OCI-LY3 (cell line): ENCODE results near the gene MND1.

Experiments
- CTCF ChIP-seq: fragments of 200-600, 300-600 bp; sonication (generic); IDR thresholded peaks from 2 replicates; pipeline ENCODE4 v1.5.1; 2014; ENCODE audit warnings: antibody characterized with exemption, low read length, low read depth
- EZH2phosphoT487 ChIP-seq: fragments of 200-600 bp; shearing (Covaris generic); IDR thresholded peaks from 2 replicates; pipeline ENCODE4 v1.6.1; 2018; ENCODE audit warnings: antibody characterized with exemption, mixed run types, low read depth

GRCh38 chr4:153333874-153334273 lies 10.6 kb upstream of the MND1 start:
- TF ChIP-seq EZH2phosphoT487 = no peak
- TF ChIP-seq CTCF = no peak
